Measurements from ENCODE around the gene SPOCK1.

Gene SPOCK1

DNA sequence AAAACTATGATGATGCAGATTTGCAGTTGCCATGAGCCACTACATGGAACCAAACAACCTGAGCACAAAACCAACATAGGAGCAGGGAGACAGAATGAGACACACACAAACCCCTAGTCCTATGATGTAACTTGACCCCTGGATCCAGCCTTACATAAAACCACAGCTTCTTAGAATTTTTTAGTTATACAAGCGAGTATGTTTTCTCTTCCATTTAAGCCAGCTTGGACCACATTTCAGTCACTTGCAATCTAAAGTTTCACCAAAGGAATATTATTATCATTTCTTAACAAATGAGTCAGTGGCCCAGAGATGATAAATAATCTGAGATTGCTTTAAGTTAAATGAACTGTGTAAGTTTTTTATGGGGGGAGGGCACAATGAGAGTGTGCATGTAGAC lies 6.8 kb downstream of the SPOCK1 start:
- DNase-seq (ENCODE audit: low spot score) = no peak

GRCh38 chr5:137491121-137491520 lies 8.0 kb downstream of the SPOCK1 start:
- no peak for DNase-seq (ENCODE audit: low spot score)

DNA sequence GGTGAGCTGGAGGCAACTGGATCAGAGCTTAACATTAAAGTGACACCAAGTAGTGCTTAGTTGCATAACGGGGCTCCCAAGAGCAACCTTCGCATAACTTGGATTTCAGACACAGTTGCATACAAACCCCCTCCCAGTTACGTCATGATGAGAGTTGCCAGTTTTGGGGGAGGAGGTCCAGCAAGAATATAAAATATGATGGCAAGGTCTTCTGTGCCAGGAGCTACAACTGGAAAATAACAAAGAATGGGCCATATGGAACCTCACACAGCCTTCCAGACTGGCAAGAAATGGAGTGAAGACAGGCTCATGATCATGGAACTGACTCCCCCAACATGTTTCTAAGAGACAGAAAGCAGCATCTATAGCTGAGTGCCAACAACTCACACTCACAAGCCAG lies 8.5 kb downstream of the SPOCK1 start:
- DNase-seq (ENCODE audit: low spot score) = no peak

- no peak for DNase-seq (ENCODE audit: low spot score)
Observed at GRCh38 chr5:137488974-137489373, 10.2 kb downstream of the SPOCK1 start.

GRCh38 chr5:137488516-137488915 lies 10.6 kb downstream of the SPOCK1 start:
- no peak for DNase-seq (ENCODE audit: low spot score)

GRCh38 chr5:137487600-137487999 lies 11.5 kb downstream of the SPOCK1 start:
- no peak for DNase-seq (ENCODE audit: low spot score)

- no peak for DNase-seq (ENCODE audit: low spot score)
Observed at GRCh38 chr5:137486707-137487106, 12.4 kb downstream of the SPOCK1 start.

- no peak for DNase-seq (ENCODE audit: low spot score)
Observed at GRCh38 chr5:137481596-137481995, 17.5 kb downstream of the SPOCK1 start.

DNA sequence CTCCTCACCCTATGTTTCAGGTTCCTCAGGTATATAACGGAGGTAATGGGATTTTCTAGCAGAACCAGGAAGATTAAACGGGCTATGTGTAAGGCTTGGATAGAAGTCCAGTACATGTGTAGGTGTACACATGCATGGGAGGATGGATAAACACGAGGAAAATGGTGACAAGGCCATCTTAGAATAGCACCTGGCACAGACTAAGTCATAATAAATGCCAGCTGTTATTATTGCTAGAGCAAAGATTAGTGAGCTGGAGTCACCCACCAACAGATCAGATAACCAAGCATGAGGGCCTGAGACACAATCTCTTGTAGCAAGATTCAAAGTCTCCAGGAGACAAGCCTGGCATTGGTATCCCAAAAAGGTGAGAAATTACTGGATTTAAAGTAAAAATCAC lies 21.1 kb downstream of the SPOCK1 start:
- DNase-seq (ENCODE audit: low spot score) = no peak

- no peak for DNase-seq (ENCODE audit: low spot score)
Observed at GRCh38 chr5:137470921-137471220, 28.3 kb downstream of the SPOCK1 start.

DNA sequence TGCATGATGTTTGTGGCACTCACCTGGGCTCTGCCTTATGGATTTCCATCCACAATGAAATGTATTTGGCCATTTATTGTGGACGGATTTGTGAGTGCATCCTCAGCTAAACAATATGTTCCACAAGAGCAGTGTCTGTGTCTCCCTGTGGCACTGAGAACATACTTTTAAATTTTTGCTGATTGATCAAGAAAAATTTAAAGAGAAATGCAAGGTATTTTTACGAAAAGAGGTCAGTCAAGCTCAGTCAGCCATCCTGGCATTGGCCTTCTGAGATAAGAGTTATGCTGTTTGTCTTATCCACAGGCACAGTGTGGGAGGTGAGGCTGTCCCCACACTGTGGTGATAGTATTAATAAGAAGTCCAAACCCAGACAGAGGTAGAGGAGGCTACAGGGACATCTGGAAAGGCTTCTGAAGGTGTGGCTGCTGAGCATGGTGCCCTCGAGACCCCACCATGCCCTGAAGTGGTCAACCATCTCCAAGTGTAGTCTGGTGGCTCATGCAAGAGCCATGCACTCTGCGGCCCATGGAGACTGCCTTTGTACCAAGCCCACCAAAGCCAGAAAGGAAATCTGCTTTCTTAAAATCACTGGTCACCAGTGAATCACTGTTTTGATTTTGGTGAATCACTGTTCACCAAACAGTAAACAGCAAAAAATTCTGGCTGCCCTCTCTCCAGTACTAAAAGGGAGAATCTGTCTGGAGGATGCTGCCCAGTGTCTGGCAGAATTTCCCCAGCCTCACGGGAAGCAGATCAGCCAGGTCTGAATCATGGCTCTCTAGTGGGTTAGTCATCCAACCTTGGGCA lies 28.8 kb downstream of the SPOCK1 start:
- DNase-seq (ENCODE audit: low spot score) = no peak

DNA sequence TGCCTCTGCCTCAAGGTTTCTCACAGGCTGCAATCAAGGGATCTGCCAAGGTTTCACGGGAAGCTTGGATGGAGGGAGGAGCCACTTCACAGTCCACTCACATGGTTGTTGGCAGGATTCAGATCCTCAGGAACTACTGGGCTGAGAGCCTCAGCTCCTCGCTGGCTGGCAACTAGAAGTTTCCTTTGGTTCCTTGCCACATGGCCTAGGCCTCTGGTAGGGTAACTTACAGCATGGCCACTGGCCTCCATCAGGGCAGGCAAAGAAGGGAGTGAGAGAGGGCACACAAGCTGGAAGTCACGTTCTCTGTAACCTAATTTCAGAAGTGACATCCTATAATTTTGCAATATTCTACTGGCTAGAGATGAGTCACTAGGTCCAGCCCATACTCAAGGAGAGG lies 32.2 kb downstream of the SPOCK1 start:
- DNase-seq (ENCODE audit: low spot score) = no peak

GRCh38 chr5:137465930-137466329 lies 33.2 kb downstream of the SPOCK1 start:
- DNase-seq (ENCODE audit: low spot score) = no peak

GRCh38 chr5:137462816-137463520 lies 36.2 kb downstream of the SPOCK1 start:
- DNase-seq (ENCODE audit: low spot score) = no peak

- no peak for DNase-seq (ENCODE audit: low spot score)
Observed at GRCh38 chr5:137462265-137462590, 36.9 kb downstream of the SPOCK1 start.

GRCh38 chr5:137461391-137462264 lies 37.5 kb downstream of the SPOCK1 start:
- no peak for DNase-seq (ENCODE audit: low spot score)

DNA sequence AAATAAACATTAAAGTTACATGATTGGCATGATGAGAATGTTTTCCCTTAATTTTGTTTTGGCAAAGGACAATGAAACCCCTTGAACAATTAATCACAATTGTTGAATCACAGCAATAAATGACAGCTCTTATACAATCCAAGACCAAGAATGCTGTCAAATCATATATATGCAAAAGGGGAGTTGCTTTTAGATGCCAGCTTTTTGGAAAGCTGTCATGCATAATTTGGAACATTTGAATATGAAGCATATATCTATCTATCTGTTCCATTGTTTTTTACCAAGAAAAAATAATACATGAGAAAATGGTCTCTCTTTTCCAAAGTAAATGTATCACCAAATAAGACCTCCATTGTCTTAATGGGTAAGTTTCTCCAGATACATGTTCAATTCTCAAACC lies 44.5 kb downstream of the SPOCK1 start:
- DNase-seq (ENCODE audit: low spot score) = no peak

DNA sequence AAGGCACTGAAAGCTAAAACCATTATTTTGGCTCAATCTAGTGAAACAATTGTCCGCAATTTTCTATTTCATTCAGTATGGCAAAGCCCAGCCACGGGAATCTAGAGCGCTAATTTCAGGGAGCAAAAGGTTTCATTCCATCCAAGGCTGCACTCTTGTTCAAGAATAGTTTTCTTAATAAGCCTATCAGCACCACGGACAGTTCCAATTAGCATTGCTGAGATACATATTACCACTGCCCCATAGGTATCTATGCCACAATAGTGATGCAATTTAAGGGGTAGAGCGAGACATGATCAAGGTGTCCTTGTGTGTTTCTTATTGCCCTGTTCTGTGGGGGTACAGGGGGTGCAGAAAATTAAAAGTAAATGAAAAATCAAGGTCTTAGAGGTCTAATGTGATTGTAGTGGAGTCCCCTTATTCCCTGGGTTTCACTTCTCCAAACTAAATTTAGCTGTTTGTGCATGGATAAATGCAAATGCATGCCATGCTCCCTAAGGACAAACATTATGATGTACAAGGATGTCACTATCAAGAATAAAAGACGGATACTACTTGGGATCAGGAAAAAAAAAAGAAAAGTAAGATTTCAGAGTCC lies 45.5 kb downstream of the SPOCK1 start:
- no peak for DNase-seq (ENCODE audit: low spot score)

GRCh38 chr5:137450759-137451158 lies 48.4 kb downstream of the SPOCK1 start:
- DNase-seq (ENCODE audit: low spot score) = no peak

DNA sequence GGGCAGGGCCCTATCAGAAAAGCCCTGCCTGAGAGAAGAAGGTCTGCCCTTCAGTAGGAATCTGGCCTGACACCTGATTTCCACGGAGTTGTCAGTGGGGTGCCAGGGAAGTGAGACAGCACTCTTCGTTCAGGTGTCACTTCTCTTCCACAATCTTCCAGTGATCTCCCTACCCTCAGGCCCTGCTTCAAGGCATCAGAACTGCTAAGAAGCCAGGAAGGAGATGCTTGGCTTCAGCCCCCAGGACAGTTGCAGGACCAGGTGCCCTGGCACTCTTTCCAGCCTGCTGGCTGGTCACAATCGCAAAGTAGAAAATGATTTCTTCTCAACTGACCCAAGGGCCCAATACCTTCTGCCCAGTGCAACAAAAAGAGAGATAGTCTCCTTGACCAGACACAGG lies 50.3 kb downstream of the SPOCK1 start:
- DNase-seq (ENCODE audit: low spot score) = no peak

- no peak for DNase-seq (ENCODE audit: low spot score)
Observed at GRCh38 chr5:137446615-137447014, 52.5 kb downstream of the SPOCK1 start.

DNA sequence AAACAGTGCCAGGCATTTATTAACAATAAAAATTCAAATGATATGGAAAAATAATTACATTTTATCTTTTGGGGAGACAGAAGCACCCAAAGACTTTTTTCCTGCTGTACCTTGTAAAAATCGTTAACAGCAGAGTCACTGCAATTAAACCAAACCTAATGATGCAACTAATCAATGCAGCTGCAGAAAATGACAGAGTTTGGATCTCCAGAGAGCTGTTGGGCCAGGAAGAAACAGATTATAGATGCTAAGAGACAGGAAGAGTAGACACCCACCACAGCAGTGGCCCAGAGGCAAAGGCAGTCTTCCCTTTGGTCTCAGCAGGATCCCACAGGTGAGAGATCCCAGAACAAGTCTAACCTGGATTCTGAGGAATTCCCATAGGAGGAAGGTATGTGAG lies 53.0 kb downstream of the SPOCK1 start:
- no peak for DNase-seq (ENCODE audit: low spot score)

DNA sequence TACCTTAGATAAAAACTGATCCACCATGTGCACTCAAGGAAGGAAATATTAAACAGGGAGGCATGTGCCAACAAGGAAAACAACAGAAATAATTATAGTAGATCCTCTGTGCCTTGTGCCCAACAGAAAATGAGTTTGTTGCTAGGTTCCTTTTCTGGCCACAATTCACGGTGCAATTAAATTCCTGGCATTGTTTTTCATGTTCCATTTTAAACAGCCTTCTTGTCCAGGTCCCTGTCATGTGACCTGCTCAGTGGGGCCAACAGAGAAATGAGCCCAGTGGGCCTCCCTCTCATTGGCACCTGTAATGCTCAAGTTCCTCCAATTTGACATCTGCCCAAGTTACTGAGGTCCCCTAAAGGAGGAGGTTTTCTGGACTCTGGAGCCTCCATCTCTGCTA lies 56.5 kb downstream of the SPOCK1 start:
- DNase-seq (ENCODE audit: low spot score) = no peak
